ENCODE results near the gene TRIO. TPM values are rescaled to one million over a fixed set of nuclear protein-coding genes. Genes with fewer than 3 reads are reported as not detected.

The TRIO gene
- polyA plus RNA-seq, 3 donors = 1.7 to 45.8 (median 2.1) TPM

- Histone ChIP-seq H3K9me3 (replicated peaks in 1 of 2; ENCODE audit: control insufficient read depth in 1 of 2, insufficient read depth in 1 of 2, low read length in 2 of 2) (no peaks in the 10 kb centered on the region), H3K36me3 (replicated peaks in 1 of 2; ENCODE audit: control insufficient read depth in 1 of 2, insufficient read depth in 2 of 2, low read length in 2 of 2) (peaks cover 28 to 39% of the 10 kb centered on the region in 2 donors), H4K20me1 (ENCODE audit: insufficient read depth, low read length) (no peaks in the 10 kb centered on the region), H3K27me3 (ENCODE audit: control insufficient read depth in 2 of 2, insufficient read depth in 2 of 2, low read length in 2 of 2) (no peaks in the 10 kb centered on the region), H3K4me2 (replicated peaks; ENCODE audit: extremely low read depth, low read length, poor library complexity, severe bottlenecking) (no peak overlapping the region), H2AFZ (ENCODE audit: insufficient read depth, low read depth, low read length, poor library complexity, severe bottlenecking) (no peak overlapping the region), H3K27ac (ENCODE audit: low read depth in 1 of 2, low read length in 2 of 2) (no peak overlapping the region), H3K79me2 (ENCODE audit: insufficient read depth, low read length) (peaks cover 13% of the 10 kb centered on the region), H3K4me3 (replicated peaks in 1 of 3; ENCODE audit: low read depth in 2 of 3, low read length in 3 of 3) (no peak overlapping the region), H3K4me1 (ENCODE audit: control insufficient read depth in 1 of 2, insufficient read depth in 2 of 2, low read length in 2 of 2) (peaks cover 25 to 35% of the 10 kb centered on the region in 2 donors), H3K9ac (ENCODE audit: insufficient read depth, low read length, poor library complexity, severe bottlenecking) (no peak overlapping the region)
- peaks cover 0 to 1% (median 0%) of the 10 kb centered on the region in 3 donors for H3K27me3 Mint-ChIP-seq (ENCODE audit: low read depth in 3 of 3)
- no peak overlapping the region for H3K4me3 Mint-ChIP-seq
- H3K27ac Mint-ChIP-seq = no peak overlapping the region
- peaks cover 40% of the 10 kb centered on the region for H3K4me1 Mint-ChIP-seq
- DNase-seq = no peak
- no peak for TF ChIP-seq CTCF (IDR thresholded peaks at IDR 0.05)
- no peaks in the 10 kb centered on the region for H3K9me3 Mint-ChIP-seq
- WGBS (ENCODE audit: insufficient coverage) = no CpG with 5 or more reads among the region's 1 CpG
- peaks cover 42 to 51% of the 10 kb centered on the region in 2 donors for H3K36me3 Mint-ChIP-seq
- intact Hi-C loops (cut with micrococcal nuclease) = loop anchor here in 1 of 2 donors (10.0 kb wide), 1 partner anchor 658 kb away; no protein-coding TSS in a partner anchor
Measured at GRCh38 chr5:14356305-14356704, 213.2 kb downstream of the TRIO start.

GRCh38 chr5:14357441-14357840, 214.3 kb downstream of the TRIO start:
- Histone ChIP-seq H4K20me1 (ENCODE audit: insufficient read depth, low read length) (no peaks in the 10 kb centered on the region), H3K9me3 (replicated peaks in 1 of 2; ENCODE audit: control insufficient read depth in 1 of 2, insufficient read depth in 1 of 2, low read length in 2 of 2) (no peaks in the 10 kb centered on the region), H3K4me2 (replicated peaks; ENCODE audit: extremely low read depth, low read length, poor library complexity, severe bottlenecking) (peak overlapping the region; percentile 1), H2AFZ (ENCODE audit: insufficient read depth, low read depth, low read length, poor library complexity, severe bottlenecking) (no peak overlapping the region), H3K4me3 (replicated peaks in 1 of 3; ENCODE audit: low read depth in 2 of 3, low read length in 3 of 3) (no peak overlapping the region), H3K4me1 (ENCODE audit: control insufficient read depth in 1 of 2, insufficient read depth in 2 of 2, low read length in 2 of 2) (peaks cover 27 to 35% of the 10 kb centered on the region in 2 donors), H3K79me2 (ENCODE audit: insufficient read depth, low read length) (peaks cover 10% of the 10 kb centered on the region), H3K27ac (ENCODE audit: low read depth in 1 of 2, low read length in 2 of 2) (no peak overlapping the region), H3K9ac (ENCODE audit: insufficient read depth, low read length, poor library complexity, severe bottlenecking) (peak overlapping the region; percentile 4), H3K36me3 (replicated peaks in 1 of 2; ENCODE audit: control insufficient read depth in 1 of 2, insufficient read depth in 2 of 2, low read length in 2 of 2) (peaks cover 28 to 43% of the 10 kb centered on the region in 2 donors), H3K27me3 (ENCODE audit: control insufficient read depth in 2 of 2, insufficient read depth in 2 of 2, low read length in 2 of 2) (no peaks in the 10 kb centered on the region)
- Mint-ChIP-seq H3K4me1 (peaks cover 40% of the 10 kb centered on the region), H3K27me3 (ENCODE audit: low read depth in 3 of 3) (peaks cover 0 to 1% (median 0%) of the 10 kb centered on the region in 3 donors), H3K4me3 (peak overlapping the region in 1 of 2 donors; percentile 57), H3K27ac (peak overlapping the region in 2 of 7 donors; percentile 13 to 62), H3K36me3 (peaks cover 44 to 57% of the 10 kb centered on the region in 2 donors), H3K9me3 (no peaks in the 10 kb centered on the region)
- DNase-seq = no peak
- intact Hi-C loops (cut with micrococcal nuclease) = loop anchor here in 1 of 2 donors (10.0 kb wide), 1 partner anchor 657 kb away; no protein-coding TSS in a partner anchor
- TF ChIP-seq CTCF (IDR thresholded peaks at IDR 0.05) = no peak
- 42% methylated on average over 2 of the region's 9 CpGs for WGBS (ENCODE audit: insufficient coverage)

All from CD14-positive monocyte (primary cell).